A549 (cell line): ENCODE results near the gene ETS2. TPM values are rescaled to one million over a fixed set of nuclear protein-coding genes. Genes with fewer than 3 reads are reported as not detected.

ENCODE experiments used
- ATAC-seq, 2 experiments: fragments of 200-7000 bp in 1 of 2; fragments of >200 bp in 1 of 2; cut with Nextera tagmentation in 1 of 2; cut with Tn5 transposase in 1 of 2; 3 replicates each; pipeline versions ENCODE4 v1.8.0 to v1.9.1; 2018 to 2020; ENCODE audit warnings: mild to moderate bottlenecking in 1 of 2, moderate library complexity in 1 of 2
- CTCF ChIA-PET: fragments of 300-600 bp; sonication (Branson Sonifier 250); formaldehyde crosslinking; extraction: SDS; loops from one replicate; lab custom pipeline; 2021; ENCODE audit warnings: antibody characterized with exemption, inconsistent platforms; lab: Yijun Ruan, JAX
- POLR2A ChIA-PET: fragments of 350-600 bp; formaldehyde crosslinking; extraction: SDS; loops from one replicate; lab custom pipeline; 2021; ENCODE audit warnings: antibody characterized with exemption, inconsistent platforms; lab: Yijun Ruan, JAX
- DNase-seq, 2 experiments: peaks; one replicate each; pipeline versions ENCODE4 v3.0.0 to v3.0.0-alpha.2; 2011 to 2016; ENCODE audit warnings: low read depth in 1 of 2, low spot score in 1 of 2
- FAIRE-seq: peaks from 2 replicates; lab custom pipeline; 2011; peaks lifted over from hg19 to GRCh38; lab: Jason Lieb, UNC
- H3K27ac ChIP-seq, 2 experiments: fragments of >200 bp; sonication (Bioruptor Twin); formaldehyde crosslinking; 3 replicates each; pipeline ENCODE4 v1.5.1; 2016 to 2017
- H3K4me1 ChIP-seq: fragments of >200 bp; sonication (Bioruptor Twin); formaldehyde crosslinking; 3 replicates; pipeline ENCODE4 v1.6.1; 2016
- H3K4me2 ChIP-seq: fragments of >200 bp; sonication (Bioruptor Twin); formaldehyde crosslinking; 3 replicates; pipeline ENCODE4 v1.6.1; 2016
- H3K4me3 ChIP-seq: fragments of >200 bp; sonication (Bioruptor Twin); formaldehyde crosslinking; 3 replicates; pipeline ENCODE4 v1.5.1; 2016
- H3K9me3 ChIP-seq: fragments of >200 bp; sonication (Bioruptor Twin); formaldehyde crosslinking; 3 replicates; pipeline ENCODE4 v1.6.1; 2016
- BHLHE40 ChIP-seq: IDR thresholded peaks from 2 replicates; pipeline ENCODE4 v1.6.1; 2012; ENCODE audit warnings: low read depth, low read length, inconsistent platforms
- EHF ChIP-seq: fragments of 250-450 bp; sonication (Bioruptor Pico); IDR thresholded peaks from 2 replicates; pipeline ENCODE4 v1.5.0; 2020; ENCODE audit warnings: mild to moderate bottlenecking
- ELK1 ChIP-seq: fragments of 150-350 bp; IDR thresholded peaks from 2 replicates; pipeline ENCODE4 v1.6.1; 2014; ENCODE audit warnings: low read depth, mild to moderate bottlenecking, low read length
- EP300 ChIP-seq, 2 experiments: fragments of >200 bp; sonication (Bioruptor Twin); formaldehyde crosslinking; IDR thresholded peaks; 2 replicates in 1 of 2; 3 replicates in 1 of 2; pipeline ENCODE4 v1.6.1; 2016 to 2017
- FOSL2 ChIP-seq, 2 experiments: fragments of 450-650 bp in 1 of 2; fragments of >200 bp in 1 of 2; sonication (Bioruptor Twin) in 1 of 2; formaldehyde crosslinking; IDR thresholded peaks; 2 replicates each; pipeline versions ENCODE4 v1.5.0 to v1.6.1; 2016 to 2020; ENCODE audit warnings: mild to moderate bottlenecking in 1 of 2, moderate library complexity in 1 of 2
- GATA3 ChIP-seq: IDR thresholded peaks from 2 replicates; pipeline ENCODE4 v1.6.1; 2012; ENCODE audit warnings: borderline replicate concordance
- HMGXB4 ChIP-seq: fragments of 250-450 bp; sonication (Bioruptor Pico); IDR thresholded peaks from 2 replicates; pipeline ENCODE4 v1.5.0; 2021; ENCODE audit warnings: mild to moderate bottlenecking, moderate library complexity, borderline replicate concordance
- HOXB13 ChIP-seq: fragments of 250-450 bp; sonication (Bioruptor Pico); IDR thresholded peaks from 2 replicates; pipeline ENCODE4 v1.5.0; 2020; ENCODE audit warnings: low read depth, mild to moderate bottlenecking, moderate library complexity
- HOXB5 ChIP-seq: fragments of 250-450 bp; sonication (Bioruptor Pico); IDR thresholded peaks from 2 replicates; pipeline ENCODE4 v1.5.0; 2020; ENCODE audit warnings: mild to moderate bottlenecking, moderate library complexity
- MYC ChIP-seq: IDR thresholded peaks from 2 replicates; pipeline ENCODE4 v1.6.1; 2012; ENCODE audit warnings: mild to moderate bottlenecking, inconsistent platforms, low read length, improper control_type of control experiment, borderline replicate concordance
- NR3C1 ChIP-seq: fragments of >200 bp; sonication (Bioruptor Twin); formaldehyde crosslinking; IDR thresholded peaks from 3 replicates; pipeline ENCODE4 v1.6.1; 2017
- RARB ChIP-seq: fragments of 250-450 bp; sonication (Bioruptor Pico); IDR thresholded peaks from 2 replicates; pipeline ENCODE4 v1.8.0; 2021; ENCODE audit warnings: mild to moderate bottlenecking, moderate library complexity
- RCOR1 ChIP-seq: fragments of 150-350 bp; IDR thresholded peaks from 2 replicates; pipeline ENCODE4 v1.6.1; 2014; ENCODE audit warnings: antibody characterized with exemption, low read length, low read depth
- RFX5 ChIP-seq: fragments of 450-650 bp; IDR thresholded peaks from 2 replicates; pipeline ENCODE4 v1.7.1; 2014; ENCODE audit warnings: antibody characterized with exemption, mild to moderate bottlenecking, moderate library complexity
- SMC3 ChIP-seq: fragments of >200 bp; sonication (Bioruptor Twin); formaldehyde crosslinking; IDR thresholded peaks from 3 replicates; pipeline ENCODE4 v1.6.1; 2018; ENCODE audit warnings: inconsistent platforms
- SREBF2 ChIP-seq: fragments of 450-650 bp; IDR thresholded peaks from 2 replicates; pipeline ENCODE4 v1.6.1; 2014; ENCODE audit warnings: mild to moderate bottlenecking, moderate library complexity
- TFCP2L1 ChIP-seq: fragments of 250-450 bp; sonication (Bioruptor Pico); IDR thresholded peaks from 2 replicates; pipeline ENCODE4 v1.5.0; 2021; ENCODE audit warnings: mild to moderate bottlenecking
- ZC3H11A ChIP-seq: fragments of 450-650 bp; IDR thresholded peaks from 2 replicates; pipeline ENCODE4 v1.6.1; 2014; ENCODE audit warnings: antibody characterized with exemption, mild to moderate bottlenecking
- ZNF302 ChIP-seq: fragments of 250-450 bp; sonication (Bioruptor Pico); IDR thresholded peaks from 2 replicates; pipeline ENCODE4 v1.9.0; 2021; ENCODE audit warnings: inconsistent platforms, mild to moderate bottlenecking, moderate library complexity
- whole genome bisulfite sequencing: methylation state at CpG from one replicate; pipeline ENCODE4 v1.1.6; 2017; ENCODE audit errors: missing lambda C conversion rate; 5-methylcytosine and 5-hydroxymethylcytosine counted together
- polyA plus RNA-seq, 4 experiments: library from polyadenylated mRNA; depleted of rRNA in 3 of 4; stranded (reverse); fragments of >200 nt; fragmentation: RNase III in 1 of 4; extraction: RNeasy Plus Mini Kit Qiagen cat#74134 plus additional on column Dnase treatment in 1 of 4; gene quantifications; 2 replicates in 3 of 4; 3 replicates in 1 of 4; pipeline ENCODE4 v1.2.3, GENCODE V29; 2011 to 2017

ETS2 gene
- polyA plus RNA-seq, 2 of the 4 experiments (the other 2 are of a cell fraction): 41.6 to 45.5 TPM

GRCh38 chr21:38788275-38788905, 17.3 kb upstream of the ETS2 start:
- Histone ChIP-seq H3K4me3 (no peak overlapping the region), H3K9me3 (0 out of 3 replicates have a peak, but pooled peaks cover 14% of the 10 kb centered on the region), H3K4me2 (peak overlapping the region; percentile 77), H3K27ac (peak overlapping the region; percentile 89 to 95), H3K4me1 (peaks cover 37% of the 10 kb centered on the region)
- no peak for TF ChIP-seq EP300 (IDR thresholded peaks at IDR 0.05)
- no peak for TF ChIP-seq EHF (CRISPR knock-in tag)
- no peak for TF ChIP-seq HOXB5 (CRISPR knock-in tag)
- TF ChIP-seq SMC3: no peak
- no peak for TF ChIP-seq RARB
- no peak for TF ChIP-seq GATA3
- TF ChIP-seq ZC3H11A: no peak
- FAIRE-seq (no peak), DNase-seq (no peak), ATAC-seq (peak in 1 of 2 experiments; percentile 14; a peak in 2 of 6 replicates)
- 79% methylated on average over 4 of the region's 4 CpGs for WGBS
- POLR2A ChIA-PET: interaction anchor here (1.2 to 2.0 kb wide), 2 partner anchors 10 to 395 kb away, joined by 3 to 10 read pairs; partner anchors contain the start of gene PSMG1
- CTCF ChIA-PET: interaction anchor here (1.1 to 2.2 kb wide), 7 partner anchors 9 to 54 kb away, joined by 3 to 6 read pairs (median 3); no protein-coding TSS in a partner anchor

GRCh38 chr21:38789275-38789674, 16.5 kb upstream of the ETS2 start:
- Histone ChIP-seq H3K4me3 (no peak overlapping the region), H3K4me1 (peaks cover 39% of the 10 kb centered on the region), H3K9me3 (0 out of 3 replicates have a peak, but pooled peaks cover 14% of the 10 kb centered on the region)
- no peak for FAIRE-seq
- no peak for TF ChIP-seq HOXB13 (CRISPR knock-in tag)
- no peak for TF ChIP-seq TFCP2L1
- TF ChIP-seq HMGXB4 (CRISPR knock-in tag): no peak
- TF ChIP-seq FOSL2 (IDR thresholded peaks at IDR 0.05): no peak
- TF ChIP-seq FOSL2 (CRISPR knock-in tag; IDR thresholded peaks at IDR 0.05): no peak
- no peak for TF ChIP-seq RFX5
- TF ChIP-seq, all 56 proteins: peak for 0
- DNase-seq: no peak
- CTCF ChIA-PET: interaction anchor here (1.7 kb wide), 1 partner anchor 10 kb away, joined by 6 read pairs; no protein-coding TSS in a partner anchor
- ATAC-seq: no peak
- Histone ChIP-seq H3K27ac (peak overlapping the region; percentile 89 to 95; a peak in 4 of 6 replicates), H3K4me2 (no peak overlapping the region)
- POLR2A ChIA-PET: no interaction called here
- WGBS: 82% methylated on average over 3 of the region's 3 CpGs

- no peak for FAIRE-seq
These were observed 15.7 kb upstream of the ETS2 start for GRCh38 chr21:38790059-38790458.

More at GRCh38 chr21:38790059-38790458, 15.7 kb upstream of the ETS2 start:
- Histone ChIP-seq H3K9me3 (0 out of 3 replicates have a peak, but pooled peaks cover 14% of the 10 kb centered on the region), H3K4me1 (peaks cover 44% of the 10 kb centered on the region), H3K4me3 (no peak overlapping the region), H3K27ac (peak overlapping the region; percentile 89 to 95; a peak in 3 of 6 replicates), H3K4me2 (no peak overlapping the region)
- 85% methylated on average over 7 of the region's 7 CpGs for WGBS
- CTCF ChIA-PET: interaction anchor here (1.7 kb wide), 1 partner anchor 9 kb away, joined by 6 read pairs; no protein-coding TSS in a partner anchor
- DNase-seq (no peak), ATAC-seq (no peak)
- TF ChIP-seq TFCP2L1 (no peak), ZC3H11A (no peak), BHLHE40 (no peak), MYC (no peak), RCOR1 (no peak), RARB (no peak), ELK1 (no peak), SREBF2 (no peak), HOXB13 (CRISPR knock-in tag) (no peak), FOSL2 (IDR thresholded peaks at IDR 0.05) (no peak), FOSL2 (CRISPR knock-in tag; IDR thresholded peaks at IDR 0.05) (no peak), ZNF302 (CRISPR knock-in tag) (no peak), NR3C1 (no peak)
- POLR2A ChIA-PET: no interaction called here
